ENCODE results near the gene TNIK. TPM values are rescaled to one million over a fixed set of nuclear protein-coding genes. Genes with fewer than 3 reads are reported as not detected.

The TNIK gene
- total RNA-seq, 1 donor from 2014 or later: 39.9 TPM

- Mint-ChIP-seq H3K9me3 (peaks cover 6% of the 10 kb centered on the region), H3K36me3 (ENCODE audit: low read depth) (peaks cover 60% of the 10 kb centered on the region), H3K4me3 (ENCODE audit: low read depth) (no peak overlapping the region), H3K27ac (no peak overlapping the region), H3K27me3 (ENCODE audit: low read depth) (no peaks in the 10 kb centered on the region), H3K4me1 (ENCODE audit: low read depth) (peaks cover 4% of the 10 kb centered on the region)
- intact Hi-C loops (cut with micrococcal nuclease): no loop called here
- no peak for DNase-seq (ENCODE audit: low spot score)
Observed at GRCh38 chr3:171116824-171117395, 343.3 kb downstream of the TNIK start.

GRCh38 chr3:171116365-171116764, 343.8 kb downstream of the TNIK start:
- Mint-ChIP-seq H3K27me3 (ENCODE audit: low read depth) (no peaks in the 10 kb centered on the region), H3K9me3 (peaks cover 6% of the 10 kb centered on the region), H3K4me1 (ENCODE audit: low read depth) (peaks cover 4% of the 10 kb centered on the region), H3K4me3 (ENCODE audit: low read depth) (no peak overlapping the region), H3K36me3 (ENCODE audit: low read depth) (peaks cover 60% of the 10 kb centered on the region), H3K27ac (no peak overlapping the region)
- intact Hi-C loops (cut with micrococcal nuclease): no loop called here
- no peak for DNase-seq (ENCODE audit: low spot score)

GRCh38 chr3:171115667-171116066, 344.5 kb downstream of the TNIK start:
- no peak for DNase-seq (ENCODE audit: low spot score)
- H3K27me3 Mint-ChIP-seq (ENCODE audit: low read depth): no peaks in the 10 kb centered on the region
- no peak overlapping the region for H3K27ac Mint-ChIP-seq
- H3K36me3 Mint-ChIP-seq (ENCODE audit: low read depth): peaks cover 59% of the 10 kb centered on the region
- intact Hi-C loops (cut with micrococcal nuclease): no loop called here
- peaks cover 4% of the 10 kb centered on the region for H3K4me1 Mint-ChIP-seq (ENCODE audit: low read depth)
- no peak overlapping the region for H3K4me3 Mint-ChIP-seq (ENCODE audit: low read depth)
- H3K9me3 Mint-ChIP-seq: peaks cover 6% of the 10 kb centered on the region

GRCh38 chr3:171113716-171114115, 346.5 kb downstream of the TNIK start:
- Mint-ChIP-seq H3K36me3 (ENCODE audit: low read depth) (peaks cover 56% of the 10 kb centered on the region), H3K4me3 (ENCODE audit: low read depth) (no peak overlapping the region), H3K27ac (no peak overlapping the region), H3K9me3 (no peaks in the 10 kb centered on the region), H3K27me3 (ENCODE audit: low read depth) (no peaks in the 10 kb centered on the region), H3K4me1 (ENCODE audit: low read depth) (peaks cover 4% of the 10 kb centered on the region)
- DNase-seq (ENCODE audit: low spot score): no peak
- intact Hi-C loops (cut with micrococcal nuclease): no loop called here

- Mint-ChIP-seq H3K36me3 (ENCODE audit: low read depth) (peaks cover 65% of the 10 kb centered on the region), H3K9me3 (no peaks in the 10 kb centered on the region), H3K27me3 (ENCODE audit: low read depth) (no peaks in the 10 kb centered on the region), H3K4me1 (ENCODE audit: low read depth) (no peaks in the 10 kb centered on the region), H3K27ac (no peak overlapping the region), H3K4me3 (ENCODE audit: low read depth) (no peak overlapping the region)
- intact Hi-C loops (cut with micrococcal nuclease): no loop called here
- DNase-seq (ENCODE audit: low spot score): no peak
Observed at GRCh38 chr3:171110715-171111114, 349.5 kb downstream of the TNIK start.

- Mint-ChIP-seq H3K4me1 (ENCODE audit: low read depth) (no peaks in the 10 kb centered on the region), H3K27ac (no peak overlapping the region), H3K36me3 (ENCODE audit: low read depth) (peaks cover 65% of the 10 kb centered on the region), H3K4me3 (ENCODE audit: low read depth) (no peak overlapping the region), H3K27me3 (ENCODE audit: low read depth) (no peaks in the 10 kb centered on the region), H3K9me3 (no peaks in the 10 kb centered on the region)
- intact Hi-C loops (cut with micrococcal nuclease): no loop called here
- DNase-seq (ENCODE audit: low spot score): no peak
Observed at GRCh38 chr3:171108066-171108465, 352.1 kb downstream of the TNIK start.

- no peaks in the 10 kb centered on the region for H3K4me1 Mint-ChIP-seq (ENCODE audit: low read depth)
- intact Hi-C loops (cut with micrococcal nuclease): no loop called here
- peaks cover 56% of the 10 kb centered on the region for H3K36me3 Mint-ChIP-seq (ENCODE audit: low read depth)
- DNase-seq (ENCODE audit: low spot score): no peak
- H3K9me3 Mint-ChIP-seq: no peaks in the 10 kb centered on the region
- H3K27me3 Mint-ChIP-seq (ENCODE audit: low read depth): no peaks in the 10 kb centered on the region
- no peak overlapping the region for H3K27ac Mint-ChIP-seq
- no peak overlapping the region for H3K4me3 Mint-ChIP-seq (ENCODE audit: low read depth)
Observed at GRCh38 chr3:171103185-171103584, 357.0 kb downstream of the TNIK start.

- H3K27ac Mint-ChIP-seq: no peak overlapping the region
- no peak for DNase-seq (ENCODE audit: low spot score)
- no peaks in the 10 kb centered on the region for H3K4me1 Mint-ChIP-seq (ENCODE audit: low read depth)
- peaks cover 55% of the 10 kb centered on the region for H3K36me3 Mint-ChIP-seq (ENCODE audit: low read depth)
- intact Hi-C loops (cut with micrococcal nuclease): no loop called here
- no peaks in the 10 kb centered on the region for H3K9me3 Mint-ChIP-seq
- no peak overlapping the region for H3K4me3 Mint-ChIP-seq (ENCODE audit: low read depth)
- no peaks in the 10 kb centered on the region for H3K27me3 Mint-ChIP-seq (ENCODE audit: low read depth)
Observed at GRCh38 chr3:171101982-171102641, 358.1 kb downstream of the TNIK start.

- peaks cover 52% of the 10 kb centered on the region for H3K36me3 Mint-ChIP-seq (ENCODE audit: low read depth)
- H3K27me3 Mint-ChIP-seq (ENCODE audit: low read depth): no peaks in the 10 kb centered on the region
- no peaks in the 10 kb centered on the region for H3K4me1 Mint-ChIP-seq (ENCODE audit: low read depth)
- H3K9me3 Mint-ChIP-seq: no peaks in the 10 kb centered on the region
- H3K27ac Mint-ChIP-seq: no peak overlapping the region
- no peak for DNase-seq (ENCODE audit: low spot score)
- H3K4me3 Mint-ChIP-seq (ENCODE audit: low read depth): no peak overlapping the region
- intact Hi-C loops (cut with micrococcal nuclease): no loop called here
Observed at GRCh38 chr3:171099911-171100310, 360.3 kb downstream of the TNIK start.

- intact Hi-C loops (cut with micrococcal nuclease): no loop called here
- no peak overlapping the region for H3K27ac Mint-ChIP-seq
- H3K36me3 Mint-ChIP-seq (ENCODE audit: low read depth): peaks cover 66% of the 10 kb centered on the region
- no peaks in the 10 kb centered on the region for H3K4me1 Mint-ChIP-seq (ENCODE audit: low read depth)
- no peak for DNase-seq (ENCODE audit: low spot score)
- no peaks in the 10 kb centered on the region for H3K9me3 Mint-ChIP-seq
- no peak overlapping the region for H3K4me3 Mint-ChIP-seq (ENCODE audit: low read depth)
- no peaks in the 10 kb centered on the region for H3K27me3 Mint-ChIP-seq (ENCODE audit: low read depth)
Observed at GRCh38 chr3:171095063-171095462, 365.1 kb downstream of the TNIK start.

GRCh38 chr3:171094411-171094810, 365.8 kb downstream of the TNIK start:
- intact Hi-C loops (cut with micrococcal nuclease): no loop called here
- no peaks in the 10 kb centered on the region for H3K27me3 Mint-ChIP-seq (ENCODE audit: low read depth)
- H3K4me1 Mint-ChIP-seq (ENCODE audit: low read depth): peaks cover 6% of the 10 kb centered on the region
- no peak for DNase-seq (ENCODE audit: low spot score)
- no peaks in the 10 kb centered on the region for H3K9me3 Mint-ChIP-seq
- H3K36me3 Mint-ChIP-seq (ENCODE audit: low read depth): peaks cover 67% of the 10 kb centered on the region
- no peak overlapping the region for H3K27ac Mint-ChIP-seq
- H3K4me3 Mint-ChIP-seq (ENCODE audit: low read depth): no peak overlapping the region

GRCh38 chr3:171093462-171093861, 366.7 kb downstream of the TNIK start:
- H3K4me3 Mint-ChIP-seq (ENCODE audit: low read depth): no peak overlapping the region
- no peak for DNase-seq (ENCODE audit: low spot score)
- H3K4me1 Mint-ChIP-seq (ENCODE audit: low read depth): peaks cover 12% of the 10 kb centered on the region
- H3K9me3 Mint-ChIP-seq: no peaks in the 10 kb centered on the region
- H3K36me3 Mint-ChIP-seq (ENCODE audit: low read depth): peaks cover 69% of the 10 kb centered on the region
- intact Hi-C loops (cut with micrococcal nuclease): no loop called here
- H3K27me3 Mint-ChIP-seq (ENCODE audit: low read depth): no peaks in the 10 kb centered on the region
- H3K27ac Mint-ChIP-seq: no peak overlapping the region

- no peaks in the 10 kb centered on the region for H3K27me3 Mint-ChIP-seq (ENCODE audit: low read depth)
- no peak for DNase-seq (ENCODE audit: low spot score)
- H3K4me3 Mint-ChIP-seq (ENCODE audit: low read depth): no peak overlapping the region
- intact Hi-C loops (cut with micrococcal nuclease): no loop called here
- H3K9me3 Mint-ChIP-seq: no peaks in the 10 kb centered on the region
- H3K4me1 Mint-ChIP-seq (ENCODE audit: low read depth): peaks cover 12% of the 10 kb centered on the region
- H3K27ac Mint-ChIP-seq: no peak overlapping the region
- peaks cover 73% of the 10 kb centered on the region for H3K36me3 Mint-ChIP-seq (ENCODE audit: low read depth)
Observed at GRCh38 chr3:171092467-171092911, 367.7 kb downstream of the TNIK start.
